ENCODE data around the gene MERTK. TPM values are rescaled to one million over a fixed set of nuclear protein-coding genes. Genes with fewer than 3 reads are reported as not detected.
A peak's percentile ranks its signal among the peaks of the same experiment; 100 is the strongest.

Gene MERTK
- total and polyA plus RNA-seq, 10 of the 15 experiments (the other 5 are each of a cell fraction or from before 2014, with no cell fraction given): 0.13 to 30.6 (median 0.50) TPM

DNA sequence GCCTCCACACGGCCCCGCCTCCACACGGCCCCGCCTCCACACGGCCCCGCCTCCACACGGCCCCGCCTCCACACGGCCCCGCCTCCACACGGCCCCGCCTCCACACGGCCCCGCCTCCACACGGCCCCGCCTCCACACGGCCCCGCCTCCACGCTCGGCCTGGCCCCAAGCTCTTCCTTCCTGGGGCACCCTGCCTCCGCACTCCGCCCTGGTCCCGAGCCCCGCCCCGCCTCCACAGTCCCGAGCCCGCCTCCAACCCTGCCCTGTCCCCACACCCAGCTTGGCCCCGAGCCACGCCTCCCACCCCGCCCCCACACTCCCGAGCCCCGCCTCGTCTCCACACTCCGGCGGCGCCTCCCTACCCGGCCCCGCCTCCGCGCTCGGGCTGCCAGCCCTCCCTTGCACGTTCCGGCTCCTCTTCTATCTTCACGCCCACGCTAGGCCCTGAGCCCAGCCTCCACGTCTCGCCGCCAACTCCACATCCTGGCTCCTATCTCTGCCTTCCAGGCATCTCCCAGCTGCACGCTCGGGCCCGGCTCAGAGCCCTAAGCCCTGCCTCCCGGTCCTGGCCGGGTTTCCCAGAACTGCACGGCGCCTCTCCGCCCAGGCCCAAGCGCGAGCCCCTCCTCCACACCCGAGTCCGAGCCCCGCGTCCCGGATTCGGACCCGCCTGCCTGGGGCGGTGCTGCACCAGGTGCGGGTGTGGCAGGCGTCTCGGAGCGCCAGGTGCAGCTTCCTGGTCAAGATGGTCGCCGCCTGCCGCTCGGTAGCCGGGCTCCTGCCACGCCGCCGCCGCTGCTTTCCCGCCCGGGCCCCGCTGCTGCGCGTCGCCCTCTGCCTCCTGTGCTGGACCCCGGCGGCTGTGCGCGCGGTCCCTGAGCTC lies 156.7 kb downstream of the MERTK start, which contains the start of gene TMEM87B:
Gene TMEM87B, plus strand, starts transcription at position 423 of the 883 bp plus-strand sequence. Its CDS starts 323 bp downstream, at position 746.
- no TSS peak for BruUV-seq (replicated peaks)
- ATAC-seq: peak; percentile 79
- H3K9ac ChIP-seq (ENCODE audit: control insufficient read depth, insufficient read depth, low read length): peak within 1 kb of the TSS; percentile 88
- H3K4me1 ChIP-seq (ENCODE audit: control insufficient read depth, insufficient read depth, low read length): peaks cover 5% of the 10 kb centered on the region
- no peaks in the 10 kb centered on the region; the same call in 2 of the 3 replicates for H3K9me3 ChIP-seq (replicated peaks; ENCODE audit: control insufficient read depth, insufficient read depth, low read length)
- CTCF ChIA-PET: interaction anchor here (0.6 to 9.5 kb wide), 2 partner anchors 154 to 168 kb away, joined by 3 to 104 read pairs; partner anchors contain the start of gene MERTK
- no peak for FAIRE-seq
- in situ Hi-C loops (cut with MboI): loop anchor here (5.0 kb wide), 1 partner anchor 168 kb away; no protein-coding TSS in a partner anchor
- POLR2A ChIA-PET: interaction anchor here (0.5 to 1.5 kb wide), 10 partner anchors 21 to 530 kb away, joined by 3 to 8 read pairs (median 4); partner anchors contain the start of gene MERTK
- H4K20me1 ChIP-seq (ENCODE audit: control insufficient read depth, insufficient read depth): no peaks in the 10 kb centered on the region
- peak within 1 kb of the TSS; percentile 90 for H3K4me2 ChIP-seq (ENCODE audit: control insufficient read depth, insufficient read depth)
- intact Hi-C loops (cut with micrococcal nuclease; ENCODE audit: unreplicated experiment): loop anchor here (5.0 to 10.0 kb wide), 4 partner anchors 52 to 650 kb away; partner anchors contain the start of gene CHCHD5
- SMC1A ChIA-PET (ENCODE audit: uncharacterized antibody, unreplicated experiment): interaction anchor here (0.6 to 9.0 kb wide), 3 partner anchors 66 to 166 kb away, joined by 3 to 85 read pairs (median 3); no protein-coding TSS in a partner anchor
- peaks cover 0 to 5% of the 10 kb centered on the region in 2 experiments; a peak in 1 of 4 replicates for H3K36me3 ChIP-seq (ENCODE audit: control insufficient read depth in 2 of 2, insufficient read depth in 2 of 2, low read length in 1 of 2)
- peak within 1 kb of the TSS; percentile 90 for H3K4me3 ChIP-seq
- H3K27me3 ChIP-seq (replicated peaks in 1 of 2; ENCODE audit: control insufficient read depth in 2 of 2, insufficient read depth in 2 of 2, low read length in 1 of 2): no peaks in the 10 kb centered on the region
- peaks cover 31% of the 10 kb centered on the region for H3K79me2 ChIP-seq (ENCODE audit: control insufficient read depth, insufficient read depth, low read length)
- peak; percentile 86 for DNase-seq (ENCODE audit: low read depth, low spot score)
- H2AFZ ChIP-seq (ENCODE audit: control insufficient read depth, low read depth, low read length): peak within 1 kb of the TSS; percentile 98
- WGBS (ENCODE audit: insufficient coverage, insufficient replicate concordance, low lambda C conversion rate, missing lambda C conversion rate): 2% methylated on average over 54 of the region's 90 CpGs
- RAD21 ChIA-PET (ENCODE audit: unreplicated experiment): interaction anchor here (0.6 to 1.6 kb wide), 12 partner anchors 9 to 644 kb away, joined by 3 to 9 read pairs (median 5); partner anchors contain the start of gene ANAPC1
- peak within 1 kb of the TSS; percentile 64 for H3K27ac ChIP-seq (ENCODE audit: control insufficient read depth, insufficient read depth)
- TF ChIP-seq SUZ12 (IDR thresholded peaks at IDR 0.05; ENCODE audit: unreplicated experiment) (no peak), FOS (IDR thresholded peaks at IDR 0.05; ENCODE audit: borderline replicate concordance, extremely low read depth, insufficient read length) (no peak), EP300 (IDR thresholded peaks at IDR 0.05; ENCODE audit: borderline replicate concordance in 1 of 2, control insufficient read depth in 1 of 2, low read depth in 2 of 2, low read length in 2 of 2) (0 out of 4 replicates have a peak, but pooled peaks of 1 of the 2 experiments have one; percentile 32), ELK1 (IDR thresholded peaks at IDR 0.05; ENCODE audit: low read depth, low read length) (no peak), PKNOX1 (IDR thresholded peaks at IDR 0.05) (peak; percentile 19; the same call in 1 of the 2 replicates), NFIC (IDR thresholded peaks at IDR 0.05; ENCODE audit: low read depth, low read length) (no peak)
- TF ChIP-seq, protein P1, sequence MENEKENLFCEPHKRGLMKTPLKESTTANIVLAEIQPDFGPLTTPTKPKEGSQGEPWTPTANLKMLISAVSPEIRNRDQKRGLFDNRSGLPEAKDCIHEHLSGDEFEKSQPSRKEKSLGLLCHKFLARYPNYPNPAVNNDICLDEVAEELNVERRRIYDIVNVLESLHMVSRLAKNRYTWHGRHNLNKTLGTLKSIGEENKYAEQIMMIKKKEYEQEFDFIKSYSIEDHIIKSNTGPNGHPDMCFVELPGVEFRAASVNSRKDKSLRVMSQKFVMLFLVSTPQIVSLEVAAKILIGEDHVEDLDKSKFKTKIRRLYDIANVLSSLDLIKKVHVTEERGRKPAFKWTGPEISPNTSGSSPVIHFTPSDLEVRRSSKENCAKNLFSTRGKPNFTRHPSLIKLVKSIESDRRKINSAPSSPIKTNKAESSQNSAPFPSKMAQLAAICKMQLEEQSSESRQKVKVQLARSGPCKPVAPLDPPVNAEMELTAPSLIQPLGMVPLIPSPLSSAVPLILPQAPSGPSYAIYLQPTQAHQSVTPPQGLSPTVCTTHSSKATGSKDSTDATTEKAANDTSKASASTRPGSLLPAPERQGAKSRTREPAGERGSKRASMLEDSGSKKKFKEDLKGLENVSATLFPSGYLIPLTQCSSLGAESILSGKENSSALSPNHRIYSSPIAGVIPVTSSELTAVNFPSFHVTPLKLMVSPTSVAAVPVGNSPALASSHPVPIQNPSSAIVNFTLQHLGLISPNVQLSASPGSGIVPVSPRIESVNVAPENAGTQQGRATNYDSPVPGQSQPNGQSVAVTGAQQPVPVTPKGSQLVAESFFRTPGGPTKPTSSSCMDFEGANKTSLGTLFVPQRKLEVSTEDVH (IDR thresholded peaks at IDR 0.05; ENCODE audit: low read depth, partially characterized antibody): no peak
- TF ChIP-seq, protein P2, sequence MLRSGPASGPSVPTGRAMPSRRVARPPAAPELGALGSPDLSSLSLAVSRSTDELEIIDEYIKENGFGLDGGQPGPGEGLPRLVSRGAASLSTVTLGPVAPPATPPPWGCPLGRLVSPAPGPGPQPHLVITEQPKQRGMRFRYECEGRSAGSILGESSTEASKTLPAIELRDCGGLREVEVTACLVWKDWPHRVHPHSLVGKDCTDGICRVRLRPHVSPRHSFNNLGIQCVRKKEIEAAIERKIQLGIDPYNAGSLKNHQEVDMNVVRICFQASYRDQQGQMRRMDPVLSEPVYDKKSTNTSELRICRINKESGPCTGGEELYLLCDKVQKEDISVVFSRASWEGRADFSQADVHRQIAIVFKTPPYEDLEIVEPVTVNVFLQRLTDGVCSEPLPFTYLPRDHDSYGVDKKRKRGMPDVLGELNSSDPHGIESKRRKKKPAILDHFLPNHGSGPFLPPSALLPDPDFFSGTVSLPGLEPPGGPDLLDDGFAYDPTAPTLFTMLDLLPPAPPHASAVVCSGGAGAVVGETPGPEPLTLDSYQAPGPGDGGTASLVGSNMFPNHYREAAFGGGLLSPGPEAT (IDR thresholded peaks at IDR 0.05; ENCODE audit: low read depth): peak; percentile 36; the same call in 1 of the 2 replicates

All from GM12878 (cell line).